NOMO-1 treated with DMSO at 0.1 percent for 48 hours (cell line): ENCODE data around the gene PIGT.

Source experiments
- DNase-seq: peaks from one replicate; lab custom pipeline; 2025; ENCODE audit not compliant: unreplicated experiment; lab: John Stamatoyannopoulos, UW

The PIGT gene

GRCh38 chr20:45427236-45428149 lies 11.6 kb downstream of the PIGT start:
- DNase-seq, result no peak

DNA sequence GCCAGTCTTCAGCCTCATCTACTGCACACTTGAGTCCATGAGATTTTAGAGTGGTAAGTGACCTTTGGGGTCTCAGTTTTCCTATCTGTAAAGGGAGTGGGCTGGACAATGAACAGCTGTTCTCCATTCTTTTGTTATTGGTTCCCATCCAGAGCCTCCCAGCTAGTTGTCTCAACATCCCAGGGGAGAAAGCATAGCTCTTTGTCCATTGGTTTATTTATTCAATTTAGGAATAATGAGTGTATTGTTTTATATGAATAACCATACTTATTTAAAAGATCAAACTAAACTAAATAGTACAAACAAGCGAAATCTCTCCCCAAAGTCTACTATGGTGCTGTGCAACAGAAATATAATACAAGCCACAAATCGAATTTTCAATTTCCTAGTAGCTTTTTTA lies 13.7 kb downstream of the PIGT start:
- no peak for DNase-seq

GRCh38 chr20:45432294-45432693 lies 16.4 kb downstream of the PIGT start:
- DNase-seq, result peak; percentile 91

GRCh38 chr20:45433316-45433715 lies 17.4 kb downstream of the PIGT start:
- no peak for DNase-seq

GRCh38 chr20:45433976-45434375 lies 18.0 kb downstream of the PIGT start:
- DNase-seq, result no peak

- peak; percentile 77 for DNase-seq
Measured at GRCh38 chr20:45436732-45437485, 21.0 kb downstream of the PIGT start.

DNA sequence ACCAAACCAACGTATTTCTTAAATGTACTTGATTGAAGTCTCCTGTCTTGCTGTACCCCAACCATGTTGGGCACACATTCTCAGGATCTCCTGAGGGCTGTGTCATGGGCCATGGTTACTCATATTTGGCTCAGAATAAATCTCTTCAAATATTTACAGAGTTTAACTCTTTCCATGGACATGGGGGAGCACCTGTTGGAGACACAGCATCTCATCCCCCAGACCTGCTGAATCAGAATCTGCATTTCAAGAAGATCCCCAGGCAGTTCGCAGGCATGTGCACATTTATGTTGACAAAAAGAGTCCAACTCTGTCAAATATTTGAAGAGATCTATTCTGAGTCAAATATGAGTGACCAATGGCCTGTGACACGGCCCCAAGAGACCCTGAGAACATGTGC lies 24.5 kb downstream of the PIGT start:
- no peak for DNase-seq

- no peak for DNase-seq
Measured at GRCh38 chr20:45440891-45441685, 25.1 kb downstream of the PIGT start.

GRCh38 chr20:45441746-45442145 lies 25.8 kb downstream of the PIGT start:
- no peak for DNase-seq

- DNase-seq, result no peak
Measured at GRCh38 chr20:45444050-45444449, 28.1 kb downstream of the PIGT start.

DNA sequence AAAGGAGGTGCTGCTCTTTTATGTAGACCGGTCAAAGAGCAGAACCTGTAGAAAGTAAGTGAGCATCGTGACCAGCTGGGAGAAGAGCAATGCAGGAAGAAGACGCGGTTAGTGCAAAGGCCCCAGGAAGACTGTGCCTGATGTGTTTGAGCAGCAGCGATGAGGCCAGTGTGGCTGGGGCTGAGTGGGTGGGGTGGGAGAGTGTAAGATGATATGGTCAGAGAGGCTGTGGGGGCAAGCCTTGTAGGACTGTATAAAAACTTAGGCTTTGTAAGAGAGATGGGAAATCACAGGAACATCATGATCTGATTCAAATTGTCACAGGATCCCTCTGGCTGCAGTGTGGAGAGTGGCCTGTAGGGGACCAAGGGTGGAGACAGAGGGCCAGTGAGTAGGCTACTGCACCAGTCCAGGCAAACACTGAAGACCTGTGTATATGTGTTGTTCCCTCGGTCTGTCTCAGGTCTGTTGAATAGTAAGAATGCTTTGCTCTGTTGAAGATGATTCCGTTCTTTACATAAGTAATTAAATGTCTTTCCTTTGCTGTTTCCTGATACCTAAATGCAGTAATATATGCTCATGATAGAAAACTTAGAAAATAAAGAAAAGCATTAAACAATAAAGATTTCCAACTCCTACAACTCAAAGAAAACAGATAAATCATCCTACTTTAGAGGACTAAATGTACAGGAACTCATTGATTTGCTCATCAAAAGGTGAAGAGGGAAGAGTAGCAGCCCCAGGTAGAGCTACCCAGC lies 30.0 kb downstream of the PIGT start:
- peak; percentile 19 for DNase-seq

DNA sequence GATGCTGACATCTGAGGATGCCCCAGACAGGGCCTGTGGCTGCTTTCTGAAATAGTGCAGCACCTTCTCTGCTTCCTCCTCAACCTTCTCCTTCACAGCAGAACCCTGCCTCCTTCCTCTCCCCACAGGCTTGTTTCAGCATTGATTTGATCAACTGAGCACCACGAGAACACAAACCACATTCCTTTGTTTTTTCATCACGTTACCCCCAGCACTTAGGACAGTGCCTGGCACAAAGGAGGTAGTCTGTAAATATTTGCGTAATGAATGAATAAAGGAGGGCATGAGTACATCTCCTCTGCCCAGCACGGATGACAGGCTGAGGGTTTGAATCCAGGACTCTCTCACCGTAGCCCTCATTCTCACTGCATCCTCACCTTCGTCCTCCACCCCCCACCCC lies 32.3 kb downstream of the PIGT start:
- no peak for DNase-seq

- DNase-seq, result no peak
Measured at GRCh38 chr20:45449528-45449927, 33.6 kb downstream of the PIGT start.

- peak; percentile 95 for DNase-seq
Measured at GRCh38 chr20:45450097-45450818, 34.3 kb downstream of the PIGT start.

DNA sequence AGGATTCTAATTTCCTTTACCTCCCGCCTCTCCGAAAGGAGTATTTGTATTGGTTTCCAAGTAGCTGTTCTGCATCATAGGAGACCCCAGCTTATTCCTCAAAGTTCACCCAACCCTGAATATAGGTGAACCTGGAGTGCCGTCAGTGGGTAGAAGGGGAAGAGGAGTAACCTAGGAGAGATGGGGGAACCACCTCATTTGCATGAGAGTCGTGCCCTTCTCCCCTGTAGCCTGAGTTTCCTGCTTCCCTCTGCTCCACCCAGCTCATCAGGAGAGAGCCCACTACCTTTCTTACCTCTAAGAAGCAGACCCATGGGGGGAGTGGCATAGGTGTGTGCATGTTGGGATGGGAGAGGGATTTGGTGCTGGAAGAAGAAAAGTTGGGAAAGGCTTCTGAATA lies 36.3 kb downstream of the PIGT start:
- no peak for DNase-seq

- DNase-seq, result peak; percentile 85
Measured at GRCh38 chr20:45452772-45453691, 37.1 kb downstream of the PIGT start.

DNA sequence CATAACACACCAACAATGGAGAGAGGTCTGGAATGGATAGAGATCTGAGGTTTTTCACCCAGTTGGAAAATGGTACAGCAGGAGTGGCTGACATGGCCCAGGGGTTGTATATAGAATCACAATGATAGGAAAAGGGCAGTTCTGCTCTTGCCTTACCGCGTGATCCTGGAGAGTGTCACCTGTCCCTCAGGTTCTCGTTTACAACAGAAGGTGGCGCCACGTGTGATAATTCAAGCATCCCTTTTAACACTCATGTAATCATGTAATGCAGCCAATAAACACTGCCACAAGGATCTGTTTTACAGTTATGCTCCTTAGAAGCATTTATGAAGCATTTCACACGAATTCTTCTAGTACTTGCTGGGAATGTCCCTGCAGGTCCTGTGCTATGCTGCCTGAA lies 40.7 kb downstream of the PIGT start:
- peak; percentile 33 for DNase-seq

GRCh38 chr20:45459606-45460005 lies 43.7 kb downstream of the PIGT start:
- DNase-seq, result no peak

- DNase-seq, result no peak
Measured at GRCh38 chr20:45461225-45461624, 45.3 kb downstream of the PIGT start.
